ENCODE data around the gene DCTN5. TPM values are rescaled to one million over a fixed set of nuclear protein-coding genes. Genes with fewer than 3 reads are reported as not detected.
"Not testable (repeated sequence)": the region's sequence is repeated elsewhere in the genome, so short reads cannot be mapped to it uniquely, and the experiment has no call there.

Gene DCTN5
- total RNA-seq, 1 donor from 2014 or later = 32.6 TPM

- TF ChIP-seq CTCF (conservative IDR thresholded peaks at IDR 0.05; ENCODE audit: low read depth, low read length) = no peak
- H3K4me3 ChIP-seq (ENCODE audit: low read depth, low read length) = no peak overlapping the region
- no peak for DNase-seq (ENCODE audit: low read depth)
These were observed 33.1 kb upstream of the DCTN5 start for GRCh38 chr16:23608194-23608593.

GRCh38 chr16:23609929-23610328 lies 31.3 kb upstream of the DCTN5 start:
- TF ChIP-seq CTCF (conservative IDR thresholded peaks at IDR 0.05; ENCODE audit: low read depth, low read length) = no peak
- no peak overlapping the region for H3K4me3 ChIP-seq (ENCODE audit: low read depth, low read length)
- DNase-seq (ENCODE audit: low read depth) = no peak

- DNase-seq (ENCODE audit: low read depth); H3K4me3 ChIP-seq (ENCODE audit: low read depth, low read length): not testable (repeated sequence)
These were observed 30.4 kb upstream of the DCTN5 start for GRCh38 chr16:23610905-23611304.

GRCh38 chr16:23611936-23612335 lies 29.3 kb upstream of the DCTN5 start:
- TF ChIP-seq CTCF (conservative IDR thresholded peaks at IDR 0.05; ENCODE audit: low read depth, low read length) = no peak
- peak; percentile 59 for DNase-seq (ENCODE audit: low read depth)
- H3K4me3 ChIP-seq (ENCODE audit: low read depth, low read length) = no peak overlapping the region

GRCh38 chr16:23615805-23616204 lies 25.5 kb upstream of the DCTN5 start:
- TF ChIP-seq CTCF (conservative IDR thresholded peaks at IDR 0.05; ENCODE audit: low read depth, low read length) = no peak
- DNase-seq (ENCODE audit: low read depth) = no peak
- H3K4me3 ChIP-seq (ENCODE audit: low read depth, low read length) = no peak overlapping the region

- no peak overlapping the region for H3K4me3 ChIP-seq (ENCODE audit: low read depth, low read length)
- no peak for TF ChIP-seq CTCF (conservative IDR thresholded peaks at IDR 0.05; ENCODE audit: low read depth, low read length)
- DNase-seq (ENCODE audit: low read depth) = no peak
These were observed 17.2 kb upstream of the DCTN5 start for GRCh38 chr16:23624092-23624491.

- no peak for TF ChIP-seq CTCF (conservative IDR thresholded peaks at IDR 0.05; ENCODE audit: low read depth, low read length)
- DNase-seq (ENCODE audit: low read depth) = no peak
- H3K4me3 ChIP-seq (ENCODE audit: low read depth, low read length) = no peak overlapping the region
These were observed 11.8 kb upstream of the DCTN5 start for GRCh38 chr16:23629516-23629915.

GRCh38 chr16:23631874-23632273 lies 9.4 kb upstream of the DCTN5 start:
- not testable (repeated sequence) for H3K4me3 ChIP-seq (ENCODE audit: low read depth, low read length); DNase-seq (ENCODE audit: low read depth)
